GM19023 (cell line): ENCODE data around the gene CCDC141.
"Not testable (repeated sequence)": the region's sequence is repeated elsewhere in the genome, so short reads cannot be mapped to it uniquely, and the experiment has no call there.

Experiments used
- ATAC-seq: cut with Tn5 transposase; IDR thresholded peaks from one replicate; pipeline ENCODE4 v1.9.1; 2021; ENCODE audit warnings: mild to moderate bottlenecking, moderate library complexity; ENCODE audit not compliant: unreplicated experiment

Gene CCDC141, protein sequence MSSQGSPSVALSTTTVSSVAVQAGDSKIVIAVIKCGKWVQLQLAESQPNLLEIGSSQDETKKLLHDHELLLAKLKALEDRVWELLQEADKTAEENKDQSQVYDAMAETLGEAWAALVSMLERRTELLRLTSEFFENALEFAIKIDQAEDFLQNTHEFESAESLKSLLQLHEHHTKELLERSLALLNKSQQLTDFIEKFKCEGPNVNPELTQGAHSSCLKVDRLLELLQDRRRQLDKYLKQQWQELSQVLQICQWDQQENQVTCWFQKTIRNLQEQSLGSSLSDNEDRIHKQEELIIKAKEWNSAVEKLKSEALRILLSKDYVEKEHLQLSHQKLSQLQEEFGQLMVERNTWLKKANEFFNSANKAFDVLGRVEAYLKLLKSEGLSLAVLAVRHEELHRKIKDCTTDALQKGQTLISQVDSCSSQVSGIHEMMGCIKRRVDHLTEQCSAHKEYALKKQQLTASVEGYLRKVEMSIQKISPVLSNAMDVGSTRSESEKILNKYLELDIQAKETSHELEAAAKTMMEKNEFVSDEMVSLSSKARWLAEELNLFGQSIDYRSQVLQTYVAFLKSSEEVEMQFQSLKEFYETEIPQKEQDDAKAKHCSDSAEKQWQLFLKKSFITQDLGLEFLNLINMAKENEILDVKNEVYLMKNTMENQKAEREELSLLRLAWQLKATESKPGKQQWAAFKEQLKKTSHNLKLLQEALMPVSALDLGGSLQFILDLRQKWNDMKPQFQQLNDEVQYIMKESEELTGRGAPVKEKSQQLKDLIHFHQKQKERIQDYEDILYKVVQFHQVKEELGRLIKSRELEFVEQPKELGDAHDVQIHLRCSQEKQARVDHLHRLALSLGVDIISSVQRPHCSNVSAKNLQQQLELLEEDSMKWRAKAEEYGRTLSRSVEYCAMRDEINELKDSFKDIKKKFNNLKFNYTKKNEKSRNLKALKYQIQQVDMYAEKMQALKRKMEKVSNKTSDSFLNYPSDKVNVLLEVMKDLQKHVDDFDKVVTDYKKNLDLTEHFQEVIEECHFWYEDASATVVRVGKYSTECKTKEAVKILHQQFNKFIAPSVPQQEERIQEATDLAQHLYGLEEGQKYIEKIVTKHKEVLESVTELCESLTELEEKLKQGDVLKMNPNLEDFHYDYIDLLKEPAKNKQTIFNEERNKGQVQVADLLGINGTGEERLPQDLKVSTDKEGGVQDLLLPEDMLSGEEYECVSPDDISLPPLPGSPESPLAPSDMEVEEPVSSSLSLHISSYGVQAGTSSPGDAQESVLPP (N-terminal part only)

GRCh38 chr2:179049546-179050311 is at the start of gene CCDC141:
Gene CCDC141, minus strand, starts transcription at chr2:179050137. Its CDS starts 196 bp downstream, at chr2:179049941.
- peak; percentile 76 for ATAC-seq

DNA sequence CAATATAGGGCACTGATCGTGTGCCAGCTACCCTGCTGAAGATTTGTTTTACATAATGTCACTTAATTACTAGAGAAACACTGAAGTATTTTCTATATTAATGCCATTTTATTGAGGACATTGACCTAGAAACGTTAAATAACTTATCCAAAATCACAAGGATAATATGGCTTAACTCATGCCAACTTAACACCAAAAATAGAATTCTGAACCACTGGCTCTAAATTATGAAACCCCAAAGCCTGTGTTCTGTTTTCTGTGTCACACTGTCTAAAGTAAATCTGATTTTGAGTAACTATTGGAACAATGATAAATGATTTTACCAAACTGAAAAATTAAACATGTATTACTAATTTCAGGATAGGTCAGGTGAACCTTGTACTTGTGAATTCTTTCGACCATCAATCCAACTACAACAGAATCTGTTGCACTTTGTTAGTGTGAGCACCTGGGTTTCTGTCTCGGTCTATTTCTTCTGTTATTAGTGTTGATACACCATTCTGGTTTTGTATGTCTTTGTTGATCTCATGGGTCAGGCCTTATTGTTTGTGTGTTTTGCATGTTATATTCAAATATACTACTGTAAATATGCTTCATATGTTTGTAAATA is 48.2 kb upstream of the CCDC141 start:
- ATAC-seq = no peak

GRCh38 chr2:179097131-179097530 is 47.2 kb upstream of the CCDC141 start:
- ATAC-seq = no peak

- peak; percentile 96 for ATAC-seq
Observed at GRCh38 chr2:179096090-179096489, 46.2 kb upstream of the CCDC141 start.

GRCh38 chr2:179092912-179093311 is 43.0 kb upstream of the CCDC141 start:
- ATAC-seq = not testable (repeated sequence)

DNA sequence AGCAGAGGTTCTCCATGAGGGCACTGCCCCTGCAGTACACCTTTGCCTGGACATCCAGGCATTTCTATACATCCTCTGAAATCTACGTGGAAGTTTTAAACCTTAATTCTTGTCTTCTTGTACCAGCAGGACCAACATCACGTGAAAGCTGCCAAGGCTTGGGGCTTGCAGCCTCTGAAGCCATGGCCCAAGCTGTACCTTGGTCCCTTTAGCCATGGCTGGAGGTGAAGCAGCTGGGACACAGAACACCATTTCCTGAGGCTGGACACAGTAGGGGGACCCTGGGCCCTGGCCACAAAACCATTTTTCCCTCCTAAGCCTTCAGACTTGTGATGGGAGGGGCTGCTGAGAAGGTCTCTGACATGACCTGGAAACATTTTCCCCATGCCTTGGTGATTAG is 32.8 kb upstream of the CCDC141 start:
- no peak for ATAC-seq

GRCh38 chr2:179081954-179082353 is 32.0 kb upstream of the CCDC141 start:
- no peak for ATAC-seq

DNA sequence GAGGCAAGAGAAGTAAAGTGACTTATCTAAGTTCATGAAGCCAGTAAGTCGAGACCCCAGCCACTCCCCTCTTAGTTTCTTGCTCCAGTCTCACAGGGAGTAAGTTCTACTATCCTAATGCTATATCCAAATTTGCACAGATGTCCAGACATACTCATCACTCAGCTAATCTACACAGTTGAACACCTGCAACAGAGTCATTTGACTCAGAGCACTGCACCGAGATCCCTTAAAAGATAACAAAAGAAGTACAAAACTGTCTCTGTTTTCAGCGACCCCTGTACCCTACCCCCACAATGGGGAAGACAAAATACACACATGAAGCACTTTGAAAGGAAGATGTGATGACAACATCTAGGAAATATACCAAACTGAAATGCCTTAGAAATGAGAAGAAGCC is 22.6 kb upstream of the CCDC141 start:
- no peak for ATAC-seq

GRCh38 chr2:179071810-179072355 is 21.9 kb upstream of the CCDC141 start:
- no peak for ATAC-seq

GRCh38 chr2:179070895-179071294 is 21.0 kb upstream of the CCDC141 start:
- ATAC-seq = no peak

DNA sequence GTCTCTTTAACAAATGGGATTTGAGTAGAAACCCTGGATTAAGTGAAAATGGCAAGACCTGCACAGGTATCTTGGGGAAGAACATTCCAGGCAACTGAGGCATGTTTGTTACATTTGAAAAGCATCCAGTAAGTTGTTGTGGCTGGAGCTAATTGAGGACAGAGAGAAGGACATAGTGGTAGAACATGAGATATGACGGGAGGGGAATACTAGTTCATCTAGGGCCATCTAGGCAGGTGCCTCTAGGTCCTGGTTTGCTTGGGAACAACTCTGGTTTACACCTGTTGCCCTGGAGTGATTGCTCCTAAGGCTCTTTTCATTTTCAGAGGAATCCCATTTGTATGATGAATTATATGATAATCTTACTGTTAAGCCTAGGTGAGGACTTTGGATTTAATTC is 19.7 kb upstream of the CCDC141 start:
- no peak for ATAC-seq

- no peak for ATAC-seq
Observed at GRCh38 chr2:179068991-179069643, 19.2 kb upstream of the CCDC141 start.

GRCh38 chr2:179059026-179059700 is 9.2 kb upstream of the CCDC141 start:
- peak; percentile 62 for ATAC-seq

DNA sequence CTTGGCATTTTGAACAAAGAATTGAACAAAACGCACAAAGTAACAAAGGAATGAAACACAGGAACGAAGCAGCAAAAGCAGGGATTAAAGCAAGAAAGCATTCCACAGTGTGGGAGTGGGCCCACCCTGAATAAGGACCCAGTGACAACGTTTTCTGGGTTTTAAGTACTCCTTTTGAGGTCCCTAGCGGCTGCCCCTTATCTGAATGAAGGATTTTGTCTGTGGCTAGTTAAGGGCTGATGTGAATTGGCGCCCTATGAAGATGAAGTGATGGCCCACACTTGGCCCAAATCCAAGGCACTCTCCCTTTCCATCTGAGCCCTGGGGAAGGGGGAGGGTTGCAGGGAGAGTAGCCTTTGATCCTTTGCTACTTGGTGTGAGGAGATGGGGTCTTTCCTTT is 7.8 kb upstream of the CCDC141 start:
- ATAC-seq = no peak

DNA sequence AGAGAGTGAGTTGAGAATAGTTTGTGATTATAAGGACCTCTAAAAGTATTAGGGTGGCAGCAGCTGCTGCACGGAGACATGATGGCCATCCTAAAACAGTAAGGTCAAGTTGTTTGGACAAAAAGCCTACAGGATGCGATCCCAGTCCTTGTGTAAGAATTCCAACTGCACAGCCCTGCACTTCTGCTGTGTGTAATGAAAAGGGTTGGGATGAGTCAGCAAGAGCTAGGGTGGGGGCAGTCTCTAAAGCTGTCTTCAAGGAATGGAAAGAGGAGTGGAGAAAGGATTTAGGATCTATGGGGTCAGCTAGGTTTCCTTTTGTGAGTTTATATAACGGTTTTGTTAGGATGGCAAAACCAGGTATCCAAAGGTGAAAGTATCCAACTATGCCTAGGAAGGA is 3.6 kb upstream of the CCDC141 start:
- ATAC-seq = not testable (repeated sequence)

- no peak for ATAC-seq
Observed at GRCh38 chr2:179051250-179051649, 1.3 kb upstream of the CCDC141 start.

- ATAC-seq = no peak
Observed at GRCh38 chr2:179050755-179051154, 818 bp upstream of the CCDC141 start.

- peak; percentile 37 for ATAC-seq
Observed at GRCh38 chr2:179049203-179049545, 763 bp downstream of the CCDC141 start.

DNA sequence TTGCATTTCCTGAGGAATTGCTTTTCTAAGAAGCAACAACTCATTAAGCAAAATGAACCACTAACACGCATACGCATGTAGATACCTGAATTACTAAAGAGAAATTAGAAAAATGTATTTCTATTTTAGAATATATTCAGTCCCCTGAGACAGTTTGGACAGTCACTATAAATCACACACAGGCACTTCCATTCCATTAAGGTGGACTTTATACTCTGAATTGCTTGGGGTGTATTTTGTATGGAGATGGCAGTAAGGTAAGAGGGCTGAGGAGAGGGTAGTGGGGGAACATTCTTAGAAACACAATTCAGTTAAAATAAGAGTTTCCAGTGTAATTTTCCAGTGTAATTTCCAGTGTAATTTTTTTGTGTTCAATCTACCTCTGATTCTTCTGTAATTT is 1.8 kb downstream of the CCDC141 start:
- no peak for ATAC-seq
